Astrocyte of the spinal cord (primary cell): ENCODE data around the gene MELTF.

Source experiments
- DNase-seq: peaks from one replicate; pipeline ENCODE4 v3.0.0; 2011; ENCODE audit warnings: low read depth, low spot score
- H3K4me3 ChIP-seq: 2 replicates; pipeline ENCODE4 v1.5.1; 2011; ENCODE audit warnings: low read depth, mild to moderate bottlenecking, low read length, moderate library complexity
- in situ Hi-C: cut with HindIII; loops from 2 replicates; pipeline ENCODE4 v1.10.0; 2017; ENCODE audit warnings: low sequenced_read_pairs
- TF ChIP-seq, protein P1 (sequence below): IDR thresholded peaks from 2 replicates; pipeline ENCODE4 v1.5.1; 2012; ENCODE audit warnings: low read depth, mild to moderate bottlenecking, low read length, inconsistent platforms

MELTF gene

DNA sequence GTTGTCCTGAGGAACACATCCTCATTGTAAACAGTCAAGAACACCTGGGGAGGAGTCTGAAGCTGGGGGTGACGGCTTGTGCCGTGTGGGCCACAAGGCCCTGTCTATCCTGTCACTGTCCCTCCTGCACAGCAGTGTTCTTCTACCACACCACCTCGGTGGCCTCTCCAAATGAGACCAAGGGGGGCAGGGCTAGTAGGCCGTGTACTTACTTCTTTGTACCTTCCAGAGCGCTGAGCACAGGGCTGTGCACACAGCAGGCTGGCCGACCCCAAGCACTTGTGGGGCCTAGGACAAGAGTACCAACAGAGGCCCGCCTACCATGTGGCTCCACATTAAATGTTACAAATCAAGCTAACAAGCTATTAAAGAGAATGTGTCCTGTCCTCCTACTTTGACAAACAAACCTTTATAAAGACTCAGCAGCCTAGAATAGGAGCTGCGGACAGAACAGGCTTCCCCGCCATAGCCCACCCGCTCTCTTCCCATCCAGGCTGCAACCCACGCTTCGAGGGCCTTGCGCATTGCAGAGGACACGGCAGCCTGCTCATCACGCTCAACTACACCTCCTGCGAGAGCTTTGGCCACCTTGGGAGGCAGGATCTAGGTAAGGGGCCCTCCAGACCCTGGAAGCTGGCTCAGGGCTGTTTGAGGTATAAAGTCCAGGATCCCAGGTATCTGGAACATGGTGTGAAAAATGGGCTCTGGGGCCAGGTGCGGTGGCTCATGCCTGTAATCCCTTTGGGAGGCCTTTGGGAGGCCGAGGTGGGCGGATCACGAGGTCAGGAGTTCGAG, 30.5 kb downstream of the MELTF start:
- no peak for DNase-seq
- TF ChIP-seq, protein P1, sequence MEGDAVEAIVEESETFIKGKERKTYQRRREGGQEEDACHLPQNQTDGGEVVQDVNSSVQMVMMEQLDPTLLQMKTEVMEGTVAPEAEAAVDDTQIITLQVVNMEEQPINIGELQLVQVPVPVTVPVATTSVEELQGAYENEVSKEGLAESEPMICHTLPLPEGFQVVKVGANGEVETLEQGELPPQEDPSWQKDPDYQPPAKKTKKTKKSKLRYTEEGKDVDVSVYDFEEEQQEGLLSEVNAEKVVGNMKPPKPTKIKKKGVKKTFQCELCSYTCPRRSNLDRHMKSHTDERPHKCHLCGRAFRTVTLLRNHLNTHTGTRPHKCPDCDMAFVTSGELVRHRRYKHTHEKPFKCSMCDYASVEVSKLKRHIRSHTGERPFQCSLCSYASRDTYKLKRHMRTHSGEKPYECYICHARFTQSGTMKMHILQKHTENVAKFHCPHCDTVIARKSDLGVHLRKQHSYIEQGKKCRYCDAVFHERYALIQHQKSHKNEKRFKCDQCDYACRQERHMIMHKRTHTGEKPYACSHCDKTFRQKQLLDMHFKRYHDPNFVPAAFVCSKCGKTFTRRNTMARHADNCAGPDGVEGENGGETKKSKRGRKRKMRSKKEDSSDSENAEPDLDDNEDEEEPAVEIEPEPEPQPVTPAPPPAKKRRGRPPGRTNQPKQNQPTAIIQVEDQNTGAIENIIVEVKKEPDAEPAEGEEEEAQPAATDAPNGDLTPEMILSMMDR = no peak
- no peak overlapping the region for H3K4me3 ChIP-seq
- in situ Hi-C loops = no loop called here

DNA sequence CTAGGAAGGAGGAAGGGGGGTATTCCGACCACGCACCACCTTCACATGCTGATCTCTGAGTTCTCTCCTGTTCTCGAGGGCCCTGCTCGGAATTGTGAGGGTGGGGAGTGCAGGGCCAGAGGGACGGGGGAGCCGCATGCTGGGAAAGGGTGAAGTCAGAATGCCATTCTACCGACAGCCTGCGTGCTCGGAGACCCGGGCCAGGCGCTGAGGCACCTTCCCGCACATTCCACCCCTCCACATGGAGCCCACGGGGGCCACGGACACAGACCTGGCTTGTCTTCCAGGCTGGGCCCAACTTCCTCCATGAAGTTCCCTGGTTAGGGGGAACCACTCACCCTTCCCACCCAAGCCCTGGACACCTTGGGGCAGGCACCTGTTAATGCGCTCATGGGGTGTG, 32.3 kb downstream of the MELTF start:
- no peak overlapping the region for H3K4me3 ChIP-seq
- in situ Hi-C loops = no loop called here
- DNase-seq = no peak

DNA sequence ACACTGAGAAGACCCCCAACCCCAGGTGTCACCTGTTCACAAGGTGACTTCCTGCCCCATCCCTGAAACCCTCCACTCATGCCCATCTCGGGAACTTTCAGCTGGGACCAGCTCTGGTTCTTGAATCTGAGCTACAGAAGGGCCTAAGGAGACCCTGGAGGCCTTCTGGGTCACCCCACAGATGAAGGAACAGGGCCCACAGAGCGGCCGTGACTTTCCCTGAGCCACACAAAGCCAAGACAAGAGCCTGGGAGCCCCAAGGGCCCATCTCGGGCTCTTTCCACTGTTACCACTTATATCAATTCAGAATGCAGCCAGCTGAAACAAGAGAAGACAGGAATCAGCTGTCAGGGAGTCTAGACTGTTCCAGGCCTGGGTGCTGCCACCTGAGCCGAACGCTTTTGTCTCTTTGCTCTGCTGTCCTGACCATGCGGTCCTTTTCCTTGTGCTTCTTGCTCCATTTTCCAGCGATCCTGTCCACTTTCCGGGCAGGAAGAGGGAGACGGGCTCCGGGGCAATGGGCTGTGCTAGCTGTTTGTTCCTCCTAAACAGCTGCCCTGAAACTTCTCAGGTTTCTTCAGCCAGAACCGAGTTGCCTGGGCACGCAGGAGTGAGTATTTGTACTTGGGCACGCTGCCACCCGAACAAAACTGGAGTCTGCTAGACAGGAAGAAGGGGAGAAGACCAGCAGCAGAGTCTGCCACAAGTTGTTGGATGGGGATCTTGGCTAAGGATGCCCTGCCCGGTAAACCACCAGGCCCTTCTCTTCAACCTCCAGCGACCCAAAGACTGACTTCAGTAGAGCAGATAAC, 33.0 kb downstream of the MELTF start:
- DNase-seq = no peak
- no peak overlapping the region for H3K4me3 ChIP-seq
- TF ChIP-seq, protein P1 = no peak
- in situ Hi-C loops = no loop called here

More for the DNA sequence above, 32.3 kb downstream of the MELTF start:
- TF ChIP-seq, protein P1 = no peak

DNA sequence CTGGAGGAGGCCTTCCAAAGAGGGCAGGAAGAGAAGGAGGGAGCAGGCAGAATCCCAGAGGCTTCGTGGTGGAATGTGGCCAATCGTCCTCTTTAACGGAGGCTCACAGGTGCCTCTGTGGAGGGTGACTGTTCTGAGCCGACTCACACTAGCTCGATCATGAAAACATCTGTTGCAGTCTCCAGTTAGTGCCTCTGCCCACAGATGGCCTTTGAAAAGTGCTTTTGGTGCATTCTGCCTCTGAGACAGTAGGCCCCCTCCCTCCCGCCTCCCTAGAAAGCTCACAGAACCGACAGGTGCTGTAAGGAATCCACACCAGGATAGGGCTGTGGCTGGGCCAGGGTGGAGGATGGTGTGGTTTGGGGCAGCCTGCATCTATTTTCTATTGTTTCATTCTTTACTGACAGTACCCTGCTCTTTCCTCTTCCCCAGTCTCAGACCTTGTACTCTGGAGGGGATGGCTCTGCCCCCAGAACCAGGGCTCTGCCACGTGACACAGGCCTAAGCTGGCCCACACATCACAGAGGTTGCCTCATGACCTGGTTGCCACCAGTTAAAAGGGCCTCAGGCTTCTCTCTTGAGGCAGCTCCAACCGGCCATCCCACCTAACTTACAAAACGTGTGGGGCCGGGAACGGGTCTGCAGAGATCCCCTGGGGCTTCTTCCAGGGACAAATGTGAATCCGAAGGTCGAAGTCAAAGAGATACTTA, 33.8 kb downstream of the MELTF start:
- DNase-seq = no peak
- no peak overlapping the region for H3K4me3 ChIP-seq
- in situ Hi-C loops = no loop called here
- TF ChIP-seq, protein P1 = no peak

DNA sequence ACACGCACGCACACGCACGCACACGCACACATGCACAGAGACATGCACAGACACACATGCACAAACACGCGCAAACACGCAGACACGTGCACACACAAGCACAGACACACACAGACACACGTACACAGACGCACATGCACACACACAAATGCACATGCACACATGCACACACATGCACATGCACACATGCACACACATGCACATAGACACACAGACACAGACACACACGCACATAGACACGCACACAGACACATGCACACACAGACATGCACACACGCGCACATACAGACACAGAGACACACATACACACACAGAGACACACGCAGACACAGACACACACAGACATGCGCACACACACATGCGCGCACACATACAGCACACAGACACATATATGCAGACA, 34.6 kb downstream of the MELTF start:
- TF ChIP-seq, protein P1 = no peak
- no peak overlapping the region for H3K4me3 ChIP-seq
- in situ Hi-C loops = no loop called here
- no peak for DNase-seq

DNA sequence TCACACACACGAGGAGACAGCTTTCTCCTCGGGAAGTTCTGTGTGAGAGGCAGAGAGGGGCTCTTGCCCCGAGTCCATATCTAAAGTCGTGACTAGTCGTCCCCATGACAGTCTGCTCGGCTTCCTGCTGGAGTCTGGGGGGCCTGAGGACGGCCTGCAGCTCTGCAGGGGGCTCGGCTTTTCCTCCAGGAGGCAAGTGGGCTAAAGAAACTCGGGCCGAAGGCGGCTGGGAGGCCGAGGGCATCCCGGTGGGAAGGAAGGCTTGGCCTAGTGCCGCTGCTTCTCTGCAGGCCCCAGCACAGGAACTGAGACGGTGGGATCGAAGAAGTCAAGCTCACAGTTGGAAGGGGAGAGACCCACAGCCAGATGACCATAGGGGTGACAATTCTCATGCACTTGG, 35.6 kb downstream of the MELTF start:
- H3K4me3 ChIP-seq = no peak overlapping the region
- in situ Hi-C loops = no loop called here
- no peak for DNase-seq
- TF ChIP-seq, protein P1 = no peak
